GM23338 (cell line): Measurements from ENCODE around the gene HGS. TPM values are rescaled to one million over a fixed set of nuclear protein-coding genes. Genes with fewer than 3 reads are reported as not detected.

ENCODE experiments used
- ATAC-seq: fragments of 200-7000 bp; cut with Tn5 transposase; 3 replicates; pipeline ENCODE4 v1.9.1; 2020
- DNase-seq: peaks from one replicate; pipeline ENCODE4 v3.0.0-alpha.2; 2015; ENCODE audit warnings: low spot score
- H2AFZ ChIP-seq: fragments of 200-600 bp; sonication (generic); 2 replicates; pipeline ENCODE4 v1.8.0; 2016; ENCODE audit warnings: antibody characterized with exemption, mild to moderate bottlenecking, moderate library complexity
- H3F3A ChIP-seq: fragments of 200-600 bp; sonication (generic); replicated peaks from 2 replicates; pipeline ENCODE4 v1.8.0; 2017; ENCODE audit warnings: antibody characterized with exemption, mixed run types, low read depth
- H3K27ac ChIP-seq: fragments of 200-600 bp; sonication (generic); 2 replicates; pipeline ENCODE4 v1.6.1; 2016; ENCODE audit warnings: low read depth
- H3K27me3 ChIP-seq: fragments of 200-600 bp; sonication (generic); 2 replicates; pipeline ENCODE4 v1.8.0; 2016; ENCODE audit warnings: mild to moderate bottlenecking, mixed run types, moderate library complexity; ENCODE audit not compliant: insufficient read depth
- H3K36me3 ChIP-seq: fragments of 200-600 bp; sonication (generic); 2 replicates; pipeline ENCODE4 v1.8.0; 2016; ENCODE audit warnings: mild to moderate bottlenecking; ENCODE audit not compliant: insufficient read depth
- H3K4me1 ChIP-seq: fragments of 200-600 bp; sonication (generic); 2 replicates; pipeline ENCODE4 v1.8.0; 2016; ENCODE audit warnings: mild to moderate bottlenecking, moderate library complexity; ENCODE audit not compliant: insufficient read depth
- H3K4me2 ChIP-seq: fragments of 200-600 bp; sonication (generic); 2 replicates; pipeline ENCODE4 v1.7.1; 2017; ENCODE audit warnings: mixed run types
- H3K4me3 ChIP-seq: fragments of 200-600 bp; sonication (generic); 2 replicates; pipeline ENCODE4 v1.6.1; 2016; ENCODE audit warnings: mixed run types
- H3K79me2 ChIP-seq: fragments of 200-600 bp; sonication (generic); replicated peaks from 2 replicates; pipeline ENCODE4 v1.8.0; 2017; ENCODE audit warnings: mild to moderate bottlenecking; ENCODE audit not compliant: insufficient read depth
- H3K9me2 ChIP-seq: fragments of 200-600 bp; sonication (generic); 2 replicates; pipeline ENCODE4 v1.8.0; 2017; ENCODE audit not compliant: insufficient read depth
- H4K20me1 ChIP-seq: fragments of 200-600 bp; sonication (generic); replicated peaks from 2 replicates; pipeline ENCODE4 v1.8.0; 2017; ENCODE audit warnings: mild to moderate bottlenecking; ENCODE audit not compliant: insufficient read depth
- H3K27ac Mint-ChIP-seq: 2 replicates; pipeline ENCODE4 v1.8.0; 2020; ENCODE audit warnings: inconsistent platforms, mild to moderate bottlenecking, moderate library complexity, mixed read lengths
- H3K27me3 Mint-ChIP-seq: 3 replicates; pipeline ENCODE4 v1.8.0; 2022; ENCODE audit warnings: low read depth, mild to moderate bottlenecking, moderate library complexity, mixed read lengths, inconsistent platforms; ENCODE audit not compliant: insufficient read depth, poor library complexity
- H3K36me3 Mint-ChIP-seq: 3 replicates; pipeline ENCODE4 v1.8.0; 2021; ENCODE audit warnings: low read depth, mild to moderate bottlenecking, inconsistent platforms, moderate library complexity, mixed read lengths
- H3K4me1 Mint-ChIP-seq: 3 replicates; pipeline ENCODE4 v1.8.0; 2020; ENCODE audit warnings: mild to moderate bottlenecking, inconsistent platforms, mixed read lengths
- H3K4me3 Mint-ChIP-seq: 3 replicates; pipeline ENCODE4 v1.8.0; 2021; ENCODE audit warnings: moderate library complexity, mild to moderate bottlenecking, inconsistent platforms, mixed read lengths
- H3K9me3 Mint-ChIP-seq: 3 replicates; pipeline ENCODE4 v1.8.0; 2020; ENCODE audit warnings: moderate library complexity, mild to moderate bottlenecking, inconsistent platforms, mixed read lengths
- CREB1 ChIP-seq: fragments of 250-450 bp; sonication (Bioruptor Pico); IDR thresholded peaks from 2 replicates; pipeline ENCODE4 v1.5.0; 2020; ENCODE audit warnings: low read depth, mild to moderate bottlenecking, moderate library complexity
- CTCF ChIP-seq, 2 experiments: fragments of 200-600 bp in 1 of 2; sonication (generic) in 1 of 2; conservative IDR thresholded peaks; 2 replicates each; pipeline versions ENCODE4 v1.5.1 to v1.6.1; 2016 to 2017; ENCODE audit warnings: antibody characterized with exemption in 2 of 2, low read depth in 2 of 2, mild to moderate bottlenecking in 2 of 2, moderate library complexity in 1 of 2
- ETS1 ChIP-seq: IDR thresholded peaks from 2 replicates; pipeline ENCODE4 v1.6.1; 2016; ENCODE audit warnings: antibody characterized with exemption
- EZH2 ChIP-seq: fragments of 200-600 bp; sonication (generic); IDR thresholded peaks from one replicate; pipeline ENCODE4 v1.8.0; 2017; ENCODE audit warnings: antibody characterized with exemption, mild to moderate bottlenecking, low read depth; ENCODE audit not compliant: unreplicated experiment
- EZH2phosphoT487 ChIP-seq: fragments of 200-600 bp; sonication (generic); IDR thresholded peaks from one replicate; pipeline ENCODE4 v1.8.1; 2018; ENCODE audit warnings: antibody characterized with exemption; ENCODE audit not compliant: unreplicated experiment
- JUNB ChIP-seq: IDR thresholded peaks from one replicate; pipeline ENCODE4 v1.6.1; 2016; ENCODE audit warnings: antibody characterized with exemption; ENCODE audit not compliant: unreplicated experiment
- NANOG ChIP-seq: IDR thresholded peaks from 2 replicates; pipeline ENCODE4 v1.6.1; 2016; ENCODE audit warnings: antibody characterized with exemption, borderline replicate concordance
- POLR2AphosphoS5 ChIP-seq: IDR thresholded peaks from 2 replicates; pipeline ENCODE4 v1.6.1; 2016; ENCODE audit warnings: antibody characterized with exemption, low read depth
- REST ChIP-seq: IDR thresholded peaks from one replicate; pipeline ENCODE4 v1.6.1; 2018; ENCODE audit warnings: antibody characterized with exemption; ENCODE audit not compliant: unreplicated experiment
- STAT1 ChIP-seq: IDR thresholded peaks from one replicate; pipeline ENCODE4 v1.6.1; 2016; ENCODE audit warnings: antibody characterized with exemption; ENCODE audit not compliant: unreplicated experiment
- ZNF114 ChIP-seq: fragments of 250-450 bp; sonication (Bioruptor Pico); IDR thresholded peaks from 2 replicates; pipeline ENCODE4 v1.5.0; 2020; ENCODE audit warnings: mild to moderate bottlenecking, moderate library complexity
- ZNF331 ChIP-seq: fragments of 250-450 bp; sonication (Bioruptor Pico); IDR thresholded peaks from 2 replicates; pipeline ENCODE4 v1.5.0; 2020; ENCODE audit warnings: low read depth, mild to moderate bottlenecking, moderate library complexity
- ZNF462 ChIP-seq: fragments of 250-450 bp; sonication (Bioruptor Pico); IDR thresholded peaks from 2 replicates; pipeline ENCODE4 v1.5.0; 2020; ENCODE audit warnings: mild to moderate bottlenecking, moderate library complexity
- polyA plus RNA-seq: library from polyadenylated mRNA; unstranded; fragments of >200 nt; fragmentation: Nextera tagmentation; extraction: Ambion mirVana; gene quantifications from 2 replicates; pipeline ENCODE4 v1.2.1, GENCODE V29; 2016
- total RNA-seq: library from RNA; depleted of rRNA; stranded (reverse); fragments of >200 nt; shearing (Covaris generic); gene quantifications from 2 replicates; pipeline ENCODE4 v1.2.3, GENCODE V29; 2014

HGS gene
- total and polyA plus RNA-seq, 2 experiments from 2014 or later = 59.0 to 90.2 TPM

GRCh38 chr17:81646869-81647600 lies 36.8 kb upstream of the HGS start:
- Histone ChIP-seq H3K27me3 (peaks cover 34% of the 10 kb centered on the region), H4K20me1 (no peaks in the 10 kb centered on the region), H3K4me2 (peak overlapping the region; percentile 84), H3K27ac (no peak overlapping the region), H3K9me2 (no peaks in the 10 kb centered on the region), H3F3A (peaks cover 13% of the 10 kb centered on the region; the same call in 1 of the 2 replicates), H2AFZ (peak overlapping the region; percentile 90), H3K4me3 (peak overlapping the region; percentile 58), H3K36me3 (no peaks in the 10 kb centered on the region), H3K79me2 (no peaks in the 10 kb centered on the region), H3K4me1 (peaks cover 11% of the 10 kb centered on the region)
- Mint-ChIP-seq H3K4me3 (peak overlapping the region; percentile 56), H3K36me3 (no peaks in the 10 kb centered on the region), H3K27ac (no peak overlapping the region), H3K27me3 (peaks cover 37% of the 10 kb centered on the region), H3K4me1 (peaks cover 6% of the 10 kb centered on the region), H3K9me3 (peaks cover 9% of the 10 kb centered on the region; the same call in 1 of the 3 replicates)
- no peak for TF ChIP-seq POLR2AphosphoS5
- no peak for TF ChIP-seq ETS1
- no peak for TF ChIP-seq EZH2
- TF ChIP-seq REST = no peak
- no peak for TF ChIP-seq NANOG
- no peak for TF ChIP-seq STAT1
- no peak for TF ChIP-seq JUNB
- no peak for TF ChIP-seq CREB1
- TF ChIP-seq ZNF462 = no peak
- TF ChIP-seq CTCF (conservative IDR thresholded peaks at IDR 0.05; ENCODE audit: low read depth in 2 of 2) = no peak
- TF ChIP-seq ZNF331 (CRISPR knock-in tag) = no peak
- TF ChIP-seq ZNF114 = no peak
- no peak for TF ChIP-seq EZH2phosphoT487
- DNase-seq (no peak), ATAC-seq (peak; percentile 24)
